CD4-positive, CD25-positive, alpha-beta regulatory T cell (primary cell): ENCODE data around the gene ATRNL1. TPM values are rescaled to one million over a fixed set of nuclear protein-coding genes. Genes with fewer than 3 reads are reported as not detected.

ENCODE experiments used
- ATAC-seq, 2 donors: fragments of 150-1000 bp; cut with Tn5 transposase; one replicate each; pipeline ENCODE4 v1.10.0; 2021; ENCODE audit warnings: low read depth in 2 of 2, moderate number of reproducible peaks in 2 of 2, moderate library complexity in 1 of 2
- DNase-seq, 3 donors: peaks; one replicate each; pipeline versions ENCODE4 v3.0.0 to v3.0.0-alpha.2; 2012 to 2022; ENCODE audit warnings: mixed read lengths in 1 of 3
- H3K27ac ChIP-seq: one replicate; pipeline ENCODE4 v1.7.0; 2013; ENCODE audit warnings: mild to moderate bottlenecking, low read length; ENCODE audit not compliant: insufficient read depth, poor library complexity, severe bottlenecking
- H3K27me3 ChIP-seq: one replicate; pipeline ENCODE4 v1.7.0; 2013; ENCODE audit warnings: low read length; ENCODE audit not compliant: control insufficient read depth, insufficient read depth
- H3K36me3 ChIP-seq: one replicate; pipeline ENCODE4 v1.7.0; 2013; ENCODE audit warnings: mild to moderate bottlenecking, low read length, moderate library complexity; ENCODE audit not compliant: control insufficient read depth, insufficient read depth
- H3K4me1 ChIP-seq: 2 replicates; pipeline ENCODE4 v1.7.0; 2013; ENCODE audit warnings: mild to moderate bottlenecking, low read length; ENCODE audit not compliant: insufficient read depth, control insufficient read depth, poor library complexity, severe bottlenecking
- H3K4me3 ChIP-seq: one replicate; pipeline ENCODE4 v1.7.0; 2013; ENCODE audit warnings: low read depth, mild to moderate bottlenecking, low read length, moderate library complexity
- H3K9me3 ChIP-seq, 2 experiments: 1 replicate in 1 of 2; 2 replicates in 1 of 2; pipeline ENCODE4 v1.7.0; 2013; ENCODE audit warnings: low read length in 2 of 2, mild to moderate bottlenecking in 1 of 2, moderate library complexity in 1 of 2; ENCODE audit not compliant: control insufficient read depth in 2 of 2
- H3K27ac Mint-ChIP-seq, 3 donors: one replicate each; pipeline ENCODE4 v1.8.0; 2020 to 2022; ENCODE audit warnings: mild to moderate bottlenecking in 3 of 3, mixed read lengths in 3 of 3, moderate library complexity in 2 of 3
- H3K27me3 Mint-ChIP-seq: one replicate; pipeline ENCODE4 v1.8.0; 2022; ENCODE audit warnings: mild to moderate bottlenecking, mixed read lengths
- H3K36me3 Mint-ChIP-seq: one replicate; pipeline ENCODE4 v1.8.0; 2020; ENCODE audit warnings: mixed read lengths
- H3K4me1 Mint-ChIP-seq, 4 donors: one replicate each; pipeline ENCODE4 v1.8.0; 2020 to 2022; ENCODE audit warnings: mixed read lengths in 4 of 4, mild to moderate bottlenecking in 1 of 4
- H3K4me3 Mint-ChIP-seq, 4 donors: one replicate each; pipeline ENCODE4 v1.8.0; 2020 to 2022; ENCODE audit warnings: mild to moderate bottlenecking in 4 of 4, mixed read lengths in 4 of 4, moderate library complexity in 3 of 4
- H3K9me3 Mint-ChIP-seq, 7 donors: one replicate each; pipeline ENCODE4 v1.8.0; 2020 to 2022; ENCODE audit warnings: mixed read lengths in 7 of 7, mild to moderate bottlenecking in 3 of 7, moderate library complexity in 2 of 7
- polyA plus RNA-seq, 4 donors: library from polyadenylated mRNA; unstranded; fragments of 300-500 nt; fragmentation: Illumina TruSeq; gene quantifications; one replicate each; pipeline ENCODE4 v1.2.3, GENCODE V29; 2021
- total RNA-seq: library from RNA; stranded (reverse); gene quantifications from one replicate; pipeline ENCODE4 v1.2.3, GENCODE V29; 2022

Gene ATRNL1
- total and polyA plus RNA-seq, 5 donors from 2014 or later: not detected

DNA sequence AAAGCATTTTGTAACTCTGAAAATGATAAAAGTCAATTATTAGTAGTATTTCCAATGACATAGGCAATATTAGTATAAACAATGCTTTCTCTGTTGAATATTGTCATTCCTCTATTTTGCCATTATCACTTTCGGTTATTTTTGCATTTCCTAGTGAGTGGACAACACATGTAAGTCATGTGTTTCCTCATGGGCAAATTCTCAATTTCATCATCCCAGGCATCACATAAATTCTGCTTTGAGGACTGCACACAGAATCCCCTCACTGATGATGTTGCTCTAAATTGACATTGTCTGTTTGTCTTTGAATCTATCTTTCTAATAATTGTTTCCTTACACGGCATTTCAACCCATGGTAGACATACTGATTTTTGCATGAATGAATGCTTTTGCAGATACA lies 842.6 kb downstream of the ATRNL1 start:
- DNase-seq: no peak
- H3K9me3 Mint-ChIP-seq: peaks cover 0 to 7% (median 4%) of the 10 kb centered on the region in 7 donors

GRCh38 chr10:115936926-115937767 lies 844.0 kb downstream of the ATRNL1 start:
- Histone ChIP-seq H3K36me3 (no peaks in the 10 kb centered on the region), H3K4me3 (no peak overlapping the region), H3K27me3 (no peaks in the 10 kb centered on the region), H3K9me3 (no peaks in the 10 kb centered on the region), H3K4me1 (no peaks in the 10 kb centered on the region), H3K27ac (no peak overlapping the region)
- Mint-ChIP-seq H3K27ac (no peak overlapping the region), H3K4me1 (no peaks in the 10 kb centered on the region), H3K27me3 (no peaks in the 10 kb centered on the region), H3K9me3 (peaks cover 0 to 7% (median 4%) of the 10 kb centered on the region in 7 donors), H3K4me3 (no peak overlapping the region), H3K36me3 (no peaks in the 10 kb centered on the region)
- DNase-seq (no peak), ATAC-seq (no peak)

More for the DNA sequence above, 842.6 kb downstream of the ATRNL1 start:
- Histone ChIP-seq H3K27me3 (no peaks in the 10 kb centered on the region), H3K4me3 (no peak overlapping the region), H3K4me1 (no peaks in the 10 kb centered on the region), H3K9me3 (no peaks in the 10 kb centered on the region), H3K36me3 (no peaks in the 10 kb centered on the region), H3K27ac (no peak overlapping the region)
- ATAC-seq: no peak
- Mint-ChIP-seq H3K27me3 (no peaks in the 10 kb centered on the region), H3K36me3 (no peaks in the 10 kb centered on the region), H3K27ac (no peak overlapping the region), H3K4me3 (no peak overlapping the region), H3K4me1 (no peaks in the 10 kb centered on the region)

DNA sequence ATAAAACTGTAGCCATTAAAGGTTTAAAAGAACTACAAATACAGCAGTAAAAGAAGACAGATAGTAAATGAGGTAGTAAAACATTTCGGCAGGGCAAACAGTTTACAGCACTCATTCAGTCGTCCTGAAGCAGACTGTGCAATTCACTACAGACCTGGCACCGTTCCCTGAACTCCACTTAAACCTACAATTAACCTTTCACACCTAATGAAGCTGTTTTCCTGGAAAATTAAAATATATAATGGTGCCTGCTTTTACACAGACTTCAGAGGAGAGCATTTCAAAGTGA lies 844.5 kb downstream of the ATRNL1 start:
- Mint-ChIP-seq H3K4me3 (no peak overlapping the region), H3K27ac (no peak overlapping the region), H3K27me3 (no peaks in the 10 kb centered on the region), H3K9me3 (peaks cover 0 to 9% (median 4%) of the 10 kb centered on the region in 7 donors), H3K36me3 (no peaks in the 10 kb centered on the region), H3K4me1 (no peaks in the 10 kb centered on the region)
- no peaks in the 10 kb centered on the region for H3K36me3 ChIP-seq
- ATAC-seq (no peak), DNase-seq (no peak)
- no peak overlapping the region for H3K4me3 ChIP-seq
- no peaks in the 10 kb centered on the region for H3K4me1 ChIP-seq
- no peaks in the 10 kb centered on the region for H3K9me3 ChIP-seq
- H3K27me3 ChIP-seq: no peaks in the 10 kb centered on the region
- H3K27ac ChIP-seq: no peak overlapping the region

- Mint-ChIP-seq H3K4me3 (no peak overlapping the region), H3K27ac (no peak overlapping the region), H3K27me3 (no peaks in the 10 kb centered on the region), H3K9me3 (peaks cover 0 to 9% (median 5%) of the 10 kb centered on the region in 7 donors), H3K4me1 (no peaks in the 10 kb centered on the region), H3K36me3 (no peaks in the 10 kb centered on the region)
- Histone ChIP-seq H3K4me1 (no peaks in the 10 kb centered on the region), H3K27me3 (no peaks in the 10 kb centered on the region), H3K36me3 (no peaks in the 10 kb centered on the region), H3K9me3 (no peaks in the 10 kb centered on the region), H3K4me3 (no peak overlapping the region), H3K27ac (no peak overlapping the region)
- ATAC-seq (no peak), DNase-seq (no peak)
Observed at GRCh38 chr10:115939101-115939854, 846.1 kb downstream of the ATRNL1 start.

GRCh38 chr10:115941361-115941771 lies 848.2 kb downstream of the ATRNL1 start:
- Histone ChIP-seq H3K27me3 (no peaks in the 10 kb centered on the region), H3K36me3 (no peaks in the 10 kb centered on the region), H3K4me3 (no peak overlapping the region), H3K27ac (no peak overlapping the region), H3K4me1 (no peaks in the 10 kb centered on the region), H3K9me3 (no peaks in the 10 kb centered on the region)
- Mint-ChIP-seq H3K27ac (no peak overlapping the region), H3K4me3 (no peak overlapping the region), H3K4me1 (no peaks in the 10 kb centered on the region), H3K9me3 (peaks cover 0 to 8% (median 2%) of the 10 kb centered on the region in 7 donors), H3K27me3 (no peaks in the 10 kb centered on the region), H3K36me3 (no peaks in the 10 kb centered on the region)
- no peak for ATAC-seq
- no peak for DNase-seq

- no peaks in the 10 kb centered on the region for H3K27me3 Mint-ChIP-seq
- no peaks in the 10 kb centered on the region for H3K36me3 Mint-ChIP-seq
- H3K9me3 ChIP-seq: no peaks in the 10 kb centered on the region
- H3K27ac ChIP-seq: no peak overlapping the region
- H3K36me3 ChIP-seq: no peaks in the 10 kb centered on the region
- no peaks in the 10 kb centered on the region for H3K27me3 ChIP-seq
- no peak overlapping the region for H3K27ac Mint-ChIP-seq
- no peaks in the 10 kb centered on the region for H3K4me1 ChIP-seq
- no peak overlapping the region for H3K4me3 Mint-ChIP-seq
- H3K4me1 Mint-ChIP-seq: no peaks in the 10 kb centered on the region
- H3K9me3 Mint-ChIP-seq: peaks cover 0 to 8% (median 2%) of the 10 kb centered on the region in 7 donors
- no peak for ATAC-seq
- no peak for DNase-seq
- no peak overlapping the region for H3K4me3 ChIP-seq
Observed at GRCh38 chr10:115942101-115942500, 848.9 kb downstream of the ATRNL1 start.

DNA sequence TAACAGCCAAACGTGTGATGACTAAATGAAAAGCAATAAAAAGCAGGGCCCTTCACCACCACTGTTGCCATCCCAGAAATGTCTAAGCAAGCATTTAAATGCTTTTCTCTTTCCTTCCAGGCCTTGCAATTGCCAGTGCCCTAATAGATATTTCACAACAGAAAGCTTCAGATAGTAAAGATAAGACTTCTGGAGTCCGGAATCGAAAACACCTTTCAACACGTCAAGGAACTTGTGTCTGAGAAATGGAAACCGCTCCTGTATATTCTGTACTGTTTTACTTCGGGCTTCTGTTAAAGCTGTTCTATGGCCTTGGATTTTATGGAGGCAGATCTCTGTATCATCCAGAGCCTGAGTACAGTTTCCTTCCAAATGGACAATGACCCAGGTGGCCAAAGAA lies 851.4 kb downstream of the ATRNL1 start:
- H3K27me3 Mint-ChIP-seq: no peaks in the 10 kb centered on the region
- no peak overlapping the region for H3K4me3 Mint-ChIP-seq
- H3K27ac ChIP-seq: no peak overlapping the region
- H3K9me3 Mint-ChIP-seq: peaks cover 0 to 7% (median 2%) of the 10 kb centered on the region in 7 donors
- DNase-seq (no peak), ATAC-seq (no peak)
- no peaks in the 10 kb centered on the region for H3K36me3 ChIP-seq
- H3K36me3 Mint-ChIP-seq: no peaks in the 10 kb centered on the region
- no peaks in the 10 kb centered on the region for H3K9me3 ChIP-seq
- no peaks in the 10 kb centered on the region for H3K4me1 ChIP-seq
- no peak overlapping the region for H3K4me3 ChIP-seq
- H3K27ac Mint-ChIP-seq: no peak overlapping the region
- no peaks in the 10 kb centered on the region for H3K4me1 Mint-ChIP-seq
- no peaks in the 10 kb centered on the region for H3K27me3 ChIP-seq
